ENCODE measurements around the gene ITGA1.

- TF ChIP-seq POLR2A (IDR thresholded peaks at IDR 0.05) (no peak), CTCF (IDR thresholded peaks at IDR 0.05) (no peak), EP300 (IDR thresholded peaks at IDR 0.05) (no peak)
These were observed 44.2 kb downstream of the ITGA1 start for GRCh38 chr5:52831786-52832511.
